Measurements from ENCODE around the gene PLA2R1. TPM values are rescaled to one million over a fixed set of nuclear protein-coding genes. Genes with fewer than 3 reads are reported as not detected.

The PLA2R1 gene
- total RNA-seq, 2 donors from 2014 or later, result 3.2 to 6.7 TPM

GRCh38 chr2:159898441-159898840 is 164.0 kb downstream of the PLA2R1 start:
- intact Hi-C loops (cut with DNase I), result no loop called here
- no peaks in the 10 kb centered on the region for H3K9me3 ChIP-seq
- no peaks in the 10 kb centered on the region for H3K27me3 ChIP-seq
- no peaks in the 10 kb centered on the region for H3K4me1 ChIP-seq
- no peak for TF ChIP-seq CTCF (IDR thresholded peaks at IDR 0.05)
- DNase-seq, result no peak
- no peak overlapping the region for H3K27ac ChIP-seq
- H3K9ac ChIP-seq (ENCODE audit: low read depth in 2 of 2, low read length in 2 of 2), result no peak overlapping the region
- no peaks in the 10 kb centered on the region for H3K36me3 ChIP-seq
- no peak overlapping the region for H3K4me3 ChIP-seq

GRCh38 chr2:159897720-159898119 is 164.7 kb downstream of the PLA2R1 start:
- intact Hi-C loops (cut with DNase I), result no loop called here
- Histone ChIP-seq H3K27ac (no peak overlapping the region), H3K4me1 (no peaks in the 10 kb centered on the region), H3K9ac (ENCODE audit: low read depth in 2 of 2, low read length in 2 of 2) (no peak overlapping the region), H3K27me3 (no peaks in the 10 kb centered on the region), H3K9me3 (no peaks in the 10 kb centered on the region), H3K4me3 (no peak overlapping the region), H3K36me3 (no peaks in the 10 kb centered on the region)
- no peak for TF ChIP-seq CTCF (IDR thresholded peaks at IDR 0.05)
- DNase-seq, result no peak

- Histone ChIP-seq H3K4me3 (no peak overlapping the region), H3K4me1 (no peaks in the 10 kb centered on the region), H3K9ac (ENCODE audit: low read depth in 2 of 2, low read length in 2 of 2) (no peak overlapping the region), H3K27ac (no peak overlapping the region), H3K9me3 (no peaks in the 10 kb centered on the region), H3K36me3 (no peaks in the 10 kb centered on the region), H3K27me3 (no peaks in the 10 kb centered on the region)
- TF ChIP-seq CTCF (IDR thresholded peaks at IDR 0.05), result no peak
- intact Hi-C loops (cut with DNase I), result no loop called here
- DNase-seq, result no peak
These were observed 165.3 kb downstream of the PLA2R1 start for GRCh38 chr2:159897081-159897480.

- no peaks in the 10 kb centered on the region for H3K27me3 ChIP-seq
- H3K4me3 ChIP-seq, result no peak overlapping the region
- no peak overlapping the region for H3K9ac ChIP-seq (ENCODE audit: low read depth in 2 of 2, low read length in 2 of 2)
- no peaks in the 10 kb centered on the region for H3K4me1 ChIP-seq
- no peaks in the 10 kb centered on the region for H3K9me3 ChIP-seq
- no peak overlapping the region for H3K27ac ChIP-seq
- no peaks in the 10 kb centered on the region for H3K36me3 ChIP-seq
- intact Hi-C loops (cut with DNase I), result no loop called here
- no peak for TF ChIP-seq CTCF (IDR thresholded peaks at IDR 0.05)
- no peak for DNase-seq
These were observed 167.0 kb downstream of the PLA2R1 start for GRCh38 chr2:159895258-159896065.

GRCh38 chr2:159894145-159894838 is 168.1 kb downstream of the PLA2R1 start:
- Histone ChIP-seq H3K27me3 (no peaks in the 10 kb centered on the region), H3K9ac (ENCODE audit: low read depth in 2 of 2, low read length in 2 of 2) (no peak overlapping the region), H3K4me1 (no peaks in the 10 kb centered on the region), H3K9me3 (no peaks in the 10 kb centered on the region), H3K4me3 (no peak overlapping the region), H3K36me3 (no peaks in the 10 kb centered on the region), H3K27ac (no peak overlapping the region)
- TF ChIP-seq CTCF (IDR thresholded peaks at IDR 0.05), result no peak
- intact Hi-C loops (cut with DNase I), result no loop called here
- DNase-seq, result no peak

All from colonic mucosa (tissue), 4 donors.